NCI-H2029 (cell line): ENCODE data around the gene TRMT112.
"Not testable (repeated sequence)": the region's sequence is repeated elsewhere in the genome, so short reads cannot be mapped to it uniquely, and the experiment has no call there.

ENCODE experiments used
- DNase-seq: peaks from one replicate; lab custom pipeline; 2025; lab: John Stamatoyannopoulos, UW

The TRMT112 gene

DNA sequence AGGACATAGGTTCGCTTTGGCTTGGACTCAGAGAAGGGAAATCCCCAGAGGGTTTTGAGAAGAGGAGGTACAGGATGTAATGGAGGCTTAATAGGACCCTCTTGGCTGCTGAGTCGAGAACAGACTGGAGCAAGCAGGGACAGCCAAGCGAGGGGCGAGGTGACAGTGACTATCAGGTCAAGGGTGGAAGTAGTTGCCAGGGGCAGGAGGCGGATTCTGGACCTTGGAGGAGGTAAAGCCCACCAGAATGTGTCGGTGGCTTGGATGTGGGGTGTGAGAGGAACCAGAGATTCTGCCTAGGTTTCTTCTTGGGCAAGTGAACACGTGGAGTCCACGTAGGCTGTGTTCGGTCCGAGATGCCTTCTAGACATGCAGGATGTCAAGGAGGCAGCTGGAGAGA lies 4.4 kb downstream of the TRMT112 start:
- DNase-seq, result no peak

DNA sequence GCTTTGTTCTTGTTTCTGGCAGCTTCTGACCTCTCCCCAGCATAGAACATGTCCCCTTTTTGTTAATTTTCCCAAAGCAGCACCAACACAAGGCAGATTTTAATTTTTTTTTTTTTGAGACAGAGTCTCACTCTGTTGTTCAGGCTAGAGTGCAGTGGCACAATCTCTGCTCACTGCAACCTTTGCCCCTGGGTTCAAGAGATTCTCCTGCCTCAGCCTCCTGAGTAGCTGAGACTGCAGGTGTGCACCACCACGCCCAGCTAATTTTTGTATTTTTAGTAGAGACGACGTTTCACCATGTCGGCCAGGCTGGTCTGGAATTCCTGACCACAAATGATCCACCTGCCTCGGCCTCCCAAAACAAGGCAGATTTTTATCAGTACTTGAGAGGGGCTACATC lies 9.6 kb downstream of the TRMT112 start:
- not testable (repeated sequence) for DNase-seq

DNA sequence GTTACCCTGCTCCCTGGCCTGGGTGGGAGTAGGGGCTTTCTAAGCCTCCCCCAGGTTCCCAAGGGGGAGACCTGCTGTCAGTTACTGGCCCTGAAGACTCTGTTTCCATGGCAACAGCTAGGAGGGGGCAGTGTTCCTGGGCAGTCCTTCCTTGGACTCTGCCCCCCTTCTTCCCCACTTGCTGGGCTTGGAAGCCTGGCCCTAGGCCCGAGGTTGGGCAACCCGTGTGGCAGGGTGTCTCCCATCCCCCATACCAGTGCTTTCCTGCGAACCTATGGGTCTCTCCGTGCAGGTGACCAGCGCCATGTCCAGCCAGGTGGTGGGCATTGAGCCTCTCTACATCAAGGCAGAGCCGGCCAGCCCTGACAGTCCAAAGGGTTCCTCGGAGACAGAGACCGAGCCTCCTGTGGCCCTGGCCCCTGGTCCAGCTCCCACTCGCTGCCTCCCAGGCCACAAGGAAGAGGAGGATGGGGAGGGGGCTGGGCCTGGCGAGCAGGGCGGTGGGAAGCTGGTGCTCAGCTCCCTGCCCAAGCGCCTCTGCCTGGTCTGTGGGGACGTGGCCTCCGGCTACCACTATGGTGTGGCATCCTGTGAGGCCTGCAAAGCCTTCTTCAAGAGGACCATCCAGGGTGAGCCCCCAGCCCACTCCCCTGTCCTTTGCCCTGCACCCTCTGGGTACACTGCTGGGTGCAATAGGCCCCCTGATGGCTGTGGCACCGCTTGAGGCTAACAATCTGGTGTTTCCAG lies 10.3 kb downstream of the TRMT112 start:
- DNase-seq, result no peak

DNA sequence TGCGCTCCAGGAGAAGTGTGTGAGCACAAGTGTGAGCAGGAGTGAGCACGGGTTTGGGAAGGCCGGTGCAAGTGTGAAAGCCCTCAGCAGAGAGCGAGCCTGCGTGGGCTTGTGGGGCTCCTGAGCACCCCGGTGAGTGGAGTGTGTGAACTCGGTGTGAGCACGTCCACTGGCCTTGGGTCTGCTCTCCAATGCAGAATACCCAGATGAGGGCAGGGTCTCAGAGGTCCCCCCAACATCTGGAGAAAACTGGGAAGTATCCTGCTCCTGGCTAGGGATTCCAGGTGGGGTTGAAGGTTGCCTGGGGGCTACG lies 10.8 kb downstream of the TRMT112 start:
- no peak for DNase-seq

DNA sequence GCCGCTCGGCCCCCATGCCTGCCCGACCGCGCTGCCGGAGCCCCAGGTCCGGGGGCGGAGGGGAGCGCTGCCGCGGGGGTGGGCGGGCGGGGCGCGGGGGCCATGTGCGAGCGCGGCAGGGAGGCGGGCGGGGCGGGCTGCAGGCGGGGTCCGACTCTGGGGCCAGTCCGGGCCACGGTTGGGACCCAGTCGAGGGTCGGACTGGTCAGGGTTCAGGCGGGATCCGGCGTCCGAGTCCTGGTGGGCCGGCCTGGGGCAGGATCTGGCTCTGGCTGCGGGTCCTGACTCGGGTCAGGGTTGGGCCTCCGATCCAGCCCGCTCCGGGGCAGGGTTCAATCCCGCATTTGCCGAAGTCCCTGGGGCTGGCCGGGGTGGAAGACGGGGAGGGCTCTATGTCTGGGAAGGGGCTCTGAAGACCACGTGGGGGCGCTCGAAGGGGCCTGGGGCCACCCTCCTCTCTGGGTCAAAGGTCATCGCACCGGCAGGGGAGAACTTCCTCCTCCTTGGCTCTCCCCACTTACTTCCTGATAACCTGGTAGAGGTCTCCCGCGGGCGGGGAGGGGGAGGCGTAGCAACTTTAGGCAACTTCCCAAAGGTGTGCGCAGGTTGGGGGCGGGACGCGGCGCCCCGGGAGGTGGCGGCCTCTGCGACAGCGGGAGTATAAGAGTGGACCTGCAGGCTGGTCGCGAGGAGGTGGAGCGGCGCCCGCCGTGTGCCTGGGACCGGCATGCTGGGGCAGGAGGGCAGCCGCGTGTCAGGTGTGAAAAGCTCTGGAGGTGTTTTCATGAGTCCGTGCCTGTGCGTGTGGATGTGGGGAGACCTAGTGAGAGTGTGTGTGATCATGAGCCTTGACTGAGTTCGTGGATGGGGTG lies 11.4 kb downstream of the TRMT112 start:
- DNase-seq, result peak; percentile 61

DNA sequence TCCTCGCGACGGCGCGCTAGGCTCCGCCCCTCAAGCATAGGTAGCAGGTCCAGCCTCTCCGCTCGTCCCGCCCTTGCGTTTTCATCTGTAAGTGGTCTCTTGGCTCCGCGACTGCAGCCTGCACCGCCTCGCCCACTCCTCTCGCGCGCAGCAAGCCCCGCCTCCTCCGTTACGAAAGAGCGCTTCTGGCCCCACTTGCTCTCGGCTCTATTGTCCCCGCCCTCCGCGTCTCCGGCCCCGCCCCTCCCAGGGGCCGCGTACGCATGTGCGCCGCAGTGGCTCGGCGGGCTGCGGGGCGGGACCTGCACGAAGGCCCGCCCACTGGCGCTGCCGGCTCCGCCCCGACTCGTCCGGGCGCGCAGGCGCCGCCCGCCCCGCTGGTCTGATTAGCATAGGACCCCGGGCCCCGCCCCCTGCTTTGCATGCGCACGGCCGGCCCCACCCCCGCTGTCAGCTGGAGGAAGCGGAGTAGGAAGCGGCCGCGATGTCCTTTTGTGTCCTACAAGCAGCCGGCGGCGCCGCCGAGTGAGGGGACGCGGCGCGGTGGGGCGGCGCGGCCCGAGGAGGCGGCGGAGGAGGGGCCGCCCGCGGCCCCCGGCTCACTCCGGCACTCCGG lies 12.2 kb downstream of the TRMT112 start, which contains the start of gene ESRRA:
ESRRA (plus strand) TSS at position 450 of the 616 bp plus-strand sequence. CDS start 1,656 bp downstream, outside the sequence.
- DNase-seq, result peak; percentile 99

DNA sequence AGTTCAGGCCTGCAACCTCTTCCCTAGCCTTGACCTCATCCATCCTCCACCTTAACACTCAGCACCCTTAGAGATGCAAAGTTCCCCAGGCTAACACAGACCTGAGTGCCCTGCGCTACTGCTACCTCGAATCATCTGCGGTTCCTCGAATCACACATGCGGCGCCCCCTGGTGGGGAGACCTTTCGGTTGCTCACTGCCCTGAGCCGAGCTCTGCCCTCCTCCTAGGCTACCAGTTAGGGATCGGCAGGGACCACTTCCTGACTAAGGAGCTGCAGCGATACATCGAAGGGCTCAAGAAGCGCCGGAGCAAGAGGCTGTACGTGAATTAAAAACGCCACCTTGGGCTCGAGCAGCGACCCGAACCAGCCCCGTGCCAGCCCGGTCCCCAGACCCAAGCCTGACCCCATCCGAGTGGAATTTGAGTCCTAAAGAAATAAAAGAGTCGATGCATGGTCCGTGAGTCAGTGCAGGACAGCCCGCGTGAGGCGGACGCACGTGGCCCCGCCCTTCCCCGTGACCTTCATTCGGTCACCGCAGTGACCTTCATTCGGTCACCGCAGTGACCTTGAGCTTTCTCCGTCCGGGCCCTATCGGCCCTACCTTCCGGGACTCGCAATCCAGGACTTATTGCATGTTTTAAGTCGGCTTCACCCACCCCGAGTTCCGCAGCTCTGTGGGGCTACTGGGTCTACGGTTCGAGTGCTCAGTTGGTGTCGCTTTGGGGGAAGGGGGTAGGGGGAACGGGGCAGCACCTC lies 12.9 kb downstream of the TRMT112 start:
- peak; percentile 93 for DNase-seq

DNA sequence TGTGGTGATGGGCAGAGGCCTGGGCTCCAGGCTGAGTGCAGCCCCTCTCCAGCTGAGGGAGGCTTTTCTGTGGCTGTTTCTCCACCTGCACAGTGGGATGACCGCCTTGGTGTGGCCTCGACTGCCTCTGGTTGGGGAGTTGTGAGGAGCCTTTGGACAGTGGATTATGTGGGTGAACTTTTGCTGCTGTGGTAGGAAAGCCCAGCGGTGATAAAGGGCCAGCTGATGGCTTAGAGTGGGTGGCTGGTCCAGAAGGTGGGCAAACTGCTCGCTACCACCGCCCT lies 13.4 kb downstream of the TRMT112 start:
- no peak for DNase-seq

DNA sequence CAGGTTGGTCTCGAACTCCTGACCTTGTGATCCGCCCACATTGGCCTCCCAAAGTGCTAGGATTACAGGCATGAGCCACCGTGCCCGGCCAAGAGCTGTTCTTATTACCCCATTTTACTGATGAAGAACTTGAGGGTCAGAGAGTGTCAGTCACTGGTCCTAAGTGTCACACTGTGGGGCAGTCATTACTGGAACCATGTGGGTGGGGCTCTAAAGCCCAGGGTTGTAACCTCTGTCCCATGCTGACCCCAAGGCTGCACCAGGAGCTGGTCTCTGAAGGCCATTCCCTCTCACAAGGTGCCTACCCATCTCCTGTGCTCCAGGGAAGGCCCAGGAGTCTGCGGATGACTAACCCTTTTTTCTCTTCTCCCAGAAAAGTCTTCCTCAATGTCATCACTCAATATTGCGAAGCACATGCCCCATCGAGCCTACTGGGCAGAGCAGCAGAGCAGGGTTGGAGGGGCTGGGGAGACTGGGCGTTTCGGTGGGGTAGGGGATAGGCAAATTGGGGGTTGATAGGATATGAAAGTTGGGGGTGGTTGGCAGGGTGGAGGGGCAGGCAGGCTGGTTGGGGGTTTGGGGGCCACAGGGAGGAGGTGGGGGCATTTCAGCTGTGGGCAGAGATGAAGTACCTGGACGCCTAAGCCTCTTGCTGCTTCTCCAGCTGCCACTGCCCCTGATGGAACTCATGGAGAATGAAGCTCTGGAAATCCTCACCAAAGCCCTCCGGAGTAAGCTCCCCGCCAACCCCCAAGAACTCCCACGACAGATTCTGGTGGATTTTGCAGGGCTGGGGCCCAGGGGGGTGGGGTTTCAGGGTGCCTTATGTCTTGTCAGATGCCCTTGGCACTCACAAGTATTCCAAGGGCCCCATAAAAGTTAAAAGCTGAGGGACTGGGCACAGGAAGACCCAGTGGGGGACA lies 14.0 kb downstream of the TRMT112 start:
- no peak for DNase-seq

DNA sequence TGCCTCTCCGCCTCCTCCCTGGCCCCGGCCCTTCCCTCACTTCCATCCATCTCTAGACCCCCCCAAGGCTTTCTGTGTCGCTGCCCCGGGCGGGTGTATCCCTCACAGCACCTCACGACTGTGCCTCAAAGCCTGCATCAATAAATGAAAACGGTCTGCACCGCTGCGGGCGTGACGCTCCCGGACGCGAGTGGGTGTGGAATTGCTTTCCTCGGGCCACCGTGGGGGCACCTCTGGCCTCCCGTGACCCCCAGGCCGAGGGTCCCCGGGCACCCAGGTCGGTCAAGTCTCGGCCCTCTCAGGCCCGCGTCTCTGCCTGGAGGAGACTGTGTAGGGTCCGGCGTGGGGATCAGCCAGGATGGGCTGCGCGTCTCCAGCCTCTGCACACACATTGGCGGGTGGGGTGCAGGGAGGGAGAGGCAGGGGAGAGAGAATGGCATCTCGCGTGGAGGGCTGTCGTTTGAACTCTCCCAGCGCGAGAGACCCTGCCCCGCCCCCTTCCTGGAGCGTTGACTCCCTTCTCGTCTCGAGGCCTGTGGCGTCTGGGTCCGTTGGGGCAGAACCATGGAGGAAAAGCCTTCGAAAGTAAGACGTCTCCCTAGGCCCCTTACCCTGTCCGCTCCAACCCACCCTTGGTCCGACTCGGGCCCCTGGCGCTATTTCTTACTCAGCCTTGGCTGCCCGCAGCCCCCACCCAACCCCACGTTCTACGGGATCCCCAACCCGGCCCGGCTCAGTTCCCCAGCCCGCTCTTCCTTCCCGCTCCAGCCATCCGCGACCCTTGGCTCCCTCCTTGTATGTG lies 17.3 kb downstream of the TRMT112 start, which contains the start of gene CATSPERZ:
CATSPERZ (plus strand) TSS at position 512 of the 802 bp plus-strand sequence; CDS start at position 565, 53 bp downstream.
- DNase-seq, result no peak

DNA sequence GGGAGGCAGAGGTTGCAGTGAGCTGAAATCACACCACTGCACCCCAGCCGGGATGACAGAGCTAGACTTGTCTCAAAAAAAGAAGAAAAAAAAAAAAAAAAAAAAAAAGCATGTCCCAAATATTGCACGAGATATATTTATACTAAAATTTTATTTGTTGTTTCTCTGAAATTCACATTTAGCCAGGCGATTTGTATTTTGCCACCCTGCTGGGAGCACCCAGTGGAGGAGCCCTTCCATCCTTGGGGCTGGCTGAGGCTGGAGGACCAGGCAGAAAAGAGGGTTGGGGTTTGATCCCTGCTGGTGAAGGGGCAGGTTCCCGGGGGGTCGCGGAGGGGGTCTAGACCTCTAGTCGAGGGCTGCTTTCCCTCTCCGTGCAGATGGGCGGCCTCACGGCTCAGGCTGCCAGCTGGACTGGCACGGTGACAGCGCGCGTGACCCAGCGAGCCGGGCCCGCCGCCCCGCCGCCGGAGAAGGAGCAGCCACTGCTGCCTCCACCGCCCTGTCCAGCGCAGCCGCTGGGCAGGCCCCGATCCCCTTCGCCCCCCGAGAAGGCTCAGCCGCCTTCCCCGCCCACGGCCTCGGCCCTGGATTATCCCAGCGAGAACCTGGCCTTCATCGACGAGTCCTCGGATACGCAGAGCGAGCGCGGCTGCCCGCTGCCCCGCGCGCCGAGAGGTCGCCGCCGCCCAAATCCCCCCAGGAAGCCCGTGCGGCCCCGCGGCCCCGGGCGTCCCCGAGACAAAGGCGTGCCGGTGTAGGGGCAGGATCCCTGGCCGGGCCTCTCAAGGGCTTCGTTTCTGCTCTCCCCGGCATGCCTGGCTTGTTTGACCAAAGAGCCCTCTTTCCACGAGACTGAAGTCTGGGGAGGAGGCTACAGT lies 18.2 kb downstream of the TRMT112 start:
- no peak for DNase-seq

DNA sequence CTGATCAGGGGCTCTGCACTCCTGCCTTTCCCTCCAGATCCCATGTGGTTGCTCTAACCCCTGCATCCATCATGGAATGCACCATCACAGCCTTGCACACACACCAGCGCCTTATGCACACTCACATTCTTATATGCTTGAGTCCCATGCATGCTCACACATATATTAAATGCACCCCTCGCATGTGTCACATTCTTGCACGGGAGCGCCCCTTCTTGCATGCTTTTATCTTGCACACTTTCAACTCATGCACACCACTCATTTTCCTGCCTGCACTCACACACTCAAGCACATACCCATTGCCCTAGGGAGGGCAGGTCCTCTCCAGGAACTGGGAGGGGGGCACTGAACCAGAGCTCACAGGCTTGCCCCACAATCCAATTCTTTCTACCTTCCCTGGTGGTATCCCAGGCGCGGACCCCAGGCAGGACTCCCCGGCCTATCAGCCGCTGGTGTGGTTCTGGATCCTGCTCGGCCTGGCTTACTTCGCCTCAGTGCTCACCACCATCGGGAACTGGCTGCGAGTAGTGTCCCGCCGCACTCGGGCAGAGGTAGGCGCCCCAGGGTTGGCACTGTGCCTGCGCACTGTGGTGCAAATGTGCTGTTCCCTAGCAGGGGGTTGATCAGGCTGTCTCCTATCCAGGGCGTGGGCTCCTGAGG lies 19.5 kb downstream of the TRMT112 start:
- no peak for DNase-seq

DNA sequence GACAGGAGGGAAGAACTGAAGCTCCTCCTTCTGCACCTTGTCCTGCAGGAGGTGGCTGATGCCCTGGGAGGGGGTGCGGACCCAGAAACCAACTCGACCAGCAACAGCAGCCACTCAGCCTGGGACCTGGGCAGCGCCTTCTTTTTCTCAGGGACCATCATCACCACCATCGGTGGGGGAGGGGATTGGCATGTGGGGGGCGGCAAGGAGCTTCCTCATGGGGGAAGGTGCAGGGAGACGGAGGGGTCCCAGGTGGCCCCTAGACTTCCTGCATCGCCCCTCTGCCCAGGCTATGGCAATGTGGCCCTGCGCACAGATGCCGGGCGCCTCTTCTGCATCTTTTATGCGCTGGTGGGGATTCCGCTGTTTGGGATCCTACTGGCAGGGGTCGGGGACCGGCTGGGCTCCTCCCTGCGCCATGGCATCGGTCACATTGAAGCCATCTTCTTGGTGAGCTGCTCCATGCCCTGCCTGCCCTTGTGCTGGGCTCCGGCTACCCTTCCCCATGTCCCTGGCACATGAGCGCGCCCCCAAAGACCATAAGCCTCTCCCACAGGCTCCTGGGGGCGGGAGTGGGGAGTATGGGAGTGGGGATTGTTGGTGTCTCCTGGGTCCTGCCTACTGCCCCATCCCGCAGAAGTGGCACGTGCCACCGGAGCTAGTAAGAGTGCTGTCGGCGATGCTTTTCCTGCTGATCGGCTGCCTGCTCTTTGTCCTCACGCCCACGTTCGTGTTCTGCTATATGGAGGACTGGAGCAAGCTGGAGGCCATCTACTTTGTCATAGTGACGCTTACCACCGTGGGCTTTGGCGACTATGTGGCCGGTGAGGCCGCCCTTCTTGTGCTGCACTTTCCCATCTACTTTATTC lies 20.3 kb downstream of the TRMT112 start:
- no peak for DNase-seq

DNA sequence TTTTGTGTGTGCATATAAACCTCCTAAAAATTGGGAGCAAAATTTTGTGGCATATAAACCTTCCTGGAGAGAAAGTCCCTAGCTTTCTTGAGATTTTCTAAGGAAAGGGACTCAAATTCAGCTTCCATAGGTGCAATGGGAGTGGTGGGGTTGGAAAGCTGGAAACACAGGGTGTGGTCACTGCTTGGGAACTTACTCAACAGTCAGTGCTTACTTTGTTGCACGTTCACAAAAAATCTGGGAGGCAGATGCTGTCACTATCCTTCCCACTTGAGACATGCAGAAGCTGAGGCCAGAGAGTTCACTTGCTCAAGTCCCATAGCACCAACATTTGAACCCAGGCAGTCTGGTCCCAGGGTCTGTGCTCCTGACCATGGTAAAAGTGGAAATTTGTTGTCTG lies 21.1 kb downstream of the TRMT112 start:
- no peak for DNase-seq

DNA sequence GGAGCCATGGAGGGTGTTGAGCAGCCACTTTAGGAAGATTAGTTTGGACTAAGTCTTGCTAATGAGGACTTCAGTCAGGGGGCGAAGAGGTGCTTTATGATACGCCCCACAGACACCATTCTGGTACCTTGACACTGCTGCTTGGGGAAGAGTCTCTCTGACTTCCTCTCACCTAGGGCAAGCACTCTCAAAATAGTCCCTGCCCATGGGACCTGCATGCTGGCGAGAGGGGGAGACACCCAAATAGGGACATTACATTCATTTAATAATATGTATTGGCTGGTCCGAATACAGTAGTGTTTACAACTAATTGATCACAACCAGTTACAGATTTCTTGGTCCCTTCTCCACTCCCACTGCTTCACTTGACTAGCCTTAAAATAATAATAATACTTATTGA lies 21.6 kb downstream of the TRMT112 start:
- DNase-seq, result no peak

DNA sequence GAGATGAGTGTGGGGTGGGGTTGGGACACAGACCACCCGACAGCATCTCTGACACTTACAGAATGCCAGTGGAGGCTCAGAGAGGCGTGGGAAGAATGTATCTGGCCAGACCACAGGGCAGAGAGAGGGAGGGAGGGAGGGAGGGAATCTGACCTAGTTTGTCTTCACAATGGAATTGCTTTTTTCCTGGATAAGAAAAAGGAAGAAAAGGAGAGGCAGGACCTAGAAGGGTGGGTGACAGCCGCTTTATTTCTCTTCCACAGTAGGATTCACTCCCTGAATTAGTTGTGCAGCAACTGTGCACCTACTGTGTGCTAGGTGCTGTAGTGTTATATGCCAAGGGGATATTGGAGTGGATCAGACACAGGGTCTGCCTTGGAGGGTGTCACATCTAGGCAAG lies 22.6 kb downstream of the TRMT112 start:
- no peak for DNase-seq

DNA sequence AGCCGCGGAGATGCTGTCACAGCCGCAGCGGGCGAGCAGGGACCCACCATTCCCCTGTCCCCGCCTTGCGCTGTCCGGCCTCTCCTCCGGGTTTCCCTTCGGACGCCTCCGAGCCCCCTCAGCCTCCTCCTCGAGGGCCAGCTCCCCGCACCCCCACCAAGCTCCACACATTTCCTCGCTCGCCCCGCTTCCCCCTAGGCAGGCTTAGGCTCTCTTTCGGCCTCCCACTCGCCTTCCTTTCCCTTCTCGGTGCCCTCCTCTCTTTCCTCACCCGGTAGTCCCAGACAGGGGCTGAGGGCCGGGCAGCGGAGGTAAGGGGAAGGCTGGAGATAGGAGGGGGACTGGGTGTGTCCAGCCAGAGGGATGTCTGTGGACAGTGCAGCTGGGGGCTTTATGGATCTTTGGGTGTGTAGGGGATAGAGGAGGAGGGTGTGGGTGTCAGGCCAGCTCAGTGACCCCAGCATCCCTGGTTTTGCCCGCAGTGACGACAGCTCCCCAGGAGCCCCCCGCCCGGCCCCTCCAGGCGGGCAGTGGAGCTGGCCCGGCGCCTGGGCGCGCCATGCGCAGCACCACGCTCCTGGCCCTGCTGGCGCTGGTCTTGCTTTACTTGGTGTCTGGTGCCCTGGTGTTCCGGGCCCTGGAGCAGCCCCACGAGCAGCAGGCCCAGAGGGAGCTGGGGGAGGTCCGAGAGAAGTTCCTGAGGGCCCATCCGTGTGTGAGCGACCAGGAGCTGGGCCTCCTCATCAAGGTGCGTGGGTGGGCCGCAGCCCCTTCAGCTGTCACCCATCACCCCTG lies 24.7 kb downstream of the TRMT112 start:
- no peak for DNase-seq
